ENCODE measurements around the gene SIRPB2.

Gene SIRPB2

DNA sequence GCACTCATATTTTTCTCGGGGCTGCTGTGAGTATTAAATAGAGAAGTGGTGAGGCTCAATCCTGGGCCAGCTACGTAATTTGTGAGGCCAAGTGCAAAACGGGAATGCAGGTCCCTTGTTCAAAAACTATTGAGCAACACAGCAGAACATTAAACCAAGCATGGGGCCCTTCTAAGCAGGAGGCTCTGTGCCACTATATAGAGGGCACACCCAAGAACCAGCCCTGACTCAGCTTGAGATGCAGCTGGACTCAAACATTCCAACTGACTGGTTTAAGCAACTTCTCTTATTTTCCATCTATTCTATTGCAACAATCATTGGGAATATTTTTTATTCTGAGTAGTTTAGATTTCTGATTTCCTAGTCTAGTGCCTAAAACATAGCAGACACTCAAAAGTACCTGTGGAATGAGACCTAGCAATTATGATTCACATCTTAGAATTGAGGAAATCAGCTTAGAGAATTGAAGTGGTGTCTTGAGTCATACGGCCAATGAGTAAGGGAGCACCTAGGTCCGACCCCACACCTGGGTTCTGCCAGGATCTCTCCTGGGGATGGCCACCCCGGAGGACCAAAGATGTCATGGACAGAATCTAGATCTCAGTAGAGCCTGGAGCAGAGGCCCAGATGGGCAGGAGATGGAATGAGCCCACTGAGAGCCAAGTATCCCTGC is 1.3 kb downstream of the SIRPB2 start:
- H3K27ac ChIP-seq (replicated peaks), result peak overlapping the region; percentile 82
- peak; percentile 90 to 91 for DNase-seq (ENCODE audit: low read depth in 1 of 2, low spot score in 1 of 2)
- peak overlapping the region; percentile 69 for H3K4me3 ChIP-seq (replicated peaks; ENCODE audit: insufficient read depth, low read length)
- TF ChIP-seq, protein P1, sequence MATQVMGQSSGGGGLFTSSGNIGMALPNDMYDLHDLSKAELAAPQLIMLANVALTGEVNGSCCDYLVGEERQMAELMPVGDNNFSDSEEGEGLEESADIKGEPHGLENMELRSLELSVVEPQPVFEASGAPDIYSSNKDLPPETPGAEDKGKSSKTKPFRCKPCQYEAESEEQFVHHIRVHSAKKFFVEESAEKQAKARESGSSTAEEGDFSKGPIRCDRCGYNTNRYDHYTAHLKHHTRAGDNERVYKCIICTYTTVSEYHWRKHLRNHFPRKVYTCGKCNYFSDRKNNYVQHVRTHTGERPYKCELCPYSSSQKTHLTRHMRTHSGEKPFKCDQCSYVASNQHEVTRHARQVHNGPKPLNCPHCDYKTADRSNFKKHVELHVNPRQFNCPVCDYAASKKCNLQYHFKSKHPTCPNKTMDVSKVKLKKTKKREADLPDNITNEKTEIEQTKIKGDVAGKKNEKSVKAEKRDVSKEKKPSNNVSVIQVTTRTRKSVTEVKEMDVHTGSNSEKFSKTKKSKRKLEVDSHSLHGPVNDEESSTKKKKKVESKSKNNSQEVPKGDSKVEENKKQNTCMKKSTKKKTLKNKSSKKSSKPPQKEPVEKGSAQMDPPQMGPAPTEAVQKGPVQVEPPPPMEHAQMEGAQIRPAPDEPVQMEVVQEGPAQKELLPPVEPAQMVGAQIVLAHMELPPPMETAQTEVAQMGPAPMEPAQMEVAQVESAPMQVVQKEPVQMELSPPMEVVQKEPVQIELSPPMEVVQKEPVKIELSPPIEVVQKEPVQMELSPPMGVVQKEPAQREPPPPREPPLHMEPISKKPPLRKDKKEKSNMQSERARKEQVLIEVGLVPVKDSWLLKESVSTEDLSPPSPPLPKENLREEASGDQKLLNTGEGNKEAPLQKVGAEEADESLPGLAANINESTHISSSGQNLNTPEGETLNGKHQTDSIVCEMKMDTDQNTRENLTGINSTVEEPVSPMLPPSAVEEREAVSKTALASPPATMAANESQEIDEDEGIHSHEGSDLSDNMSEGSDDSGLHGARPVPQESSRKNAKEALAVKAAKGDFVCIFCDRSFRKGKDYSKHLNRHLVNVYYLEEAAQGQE (IDR thresholded peaks at IDR 0.05; ENCODE audit: insufficient replicate concordance, low read depth), result no peak
- TF ChIP-seq POLR2AphosphoS5 (IDR thresholded peaks at IDR 0.05; ENCODE audit: low read depth) (peak; percentile 47; the same call in 1 of the 2 replicates), SPI1 (IDR thresholded peaks at IDR 0.05; ENCODE audit: borderline replicate concordance, low read depth) (peak; percentile 87), GABPA (IDR thresholded peaks at IDR 0.05; ENCODE audit: low read depth) (no peak)
- TF ChIP-seq, protein P2, sequence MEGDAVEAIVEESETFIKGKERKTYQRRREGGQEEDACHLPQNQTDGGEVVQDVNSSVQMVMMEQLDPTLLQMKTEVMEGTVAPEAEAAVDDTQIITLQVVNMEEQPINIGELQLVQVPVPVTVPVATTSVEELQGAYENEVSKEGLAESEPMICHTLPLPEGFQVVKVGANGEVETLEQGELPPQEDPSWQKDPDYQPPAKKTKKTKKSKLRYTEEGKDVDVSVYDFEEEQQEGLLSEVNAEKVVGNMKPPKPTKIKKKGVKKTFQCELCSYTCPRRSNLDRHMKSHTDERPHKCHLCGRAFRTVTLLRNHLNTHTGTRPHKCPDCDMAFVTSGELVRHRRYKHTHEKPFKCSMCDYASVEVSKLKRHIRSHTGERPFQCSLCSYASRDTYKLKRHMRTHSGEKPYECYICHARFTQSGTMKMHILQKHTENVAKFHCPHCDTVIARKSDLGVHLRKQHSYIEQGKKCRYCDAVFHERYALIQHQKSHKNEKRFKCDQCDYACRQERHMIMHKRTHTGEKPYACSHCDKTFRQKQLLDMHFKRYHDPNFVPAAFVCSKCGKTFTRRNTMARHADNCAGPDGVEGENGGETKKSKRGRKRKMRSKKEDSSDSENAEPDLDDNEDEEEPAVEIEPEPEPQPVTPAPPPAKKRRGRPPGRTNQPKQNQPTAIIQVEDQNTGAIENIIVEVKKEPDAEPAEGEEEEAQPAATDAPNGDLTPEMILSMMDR (IDR thresholded peaks at IDR 0.05; ENCODE audit: insufficient read depth, low read length), result no peak
- no peaks in the 10 kb centered on the region for H3K27me3 ChIP-seq (ENCODE audit: insufficient read depth, poor library complexity, severe bottlenecking)

DNA sequence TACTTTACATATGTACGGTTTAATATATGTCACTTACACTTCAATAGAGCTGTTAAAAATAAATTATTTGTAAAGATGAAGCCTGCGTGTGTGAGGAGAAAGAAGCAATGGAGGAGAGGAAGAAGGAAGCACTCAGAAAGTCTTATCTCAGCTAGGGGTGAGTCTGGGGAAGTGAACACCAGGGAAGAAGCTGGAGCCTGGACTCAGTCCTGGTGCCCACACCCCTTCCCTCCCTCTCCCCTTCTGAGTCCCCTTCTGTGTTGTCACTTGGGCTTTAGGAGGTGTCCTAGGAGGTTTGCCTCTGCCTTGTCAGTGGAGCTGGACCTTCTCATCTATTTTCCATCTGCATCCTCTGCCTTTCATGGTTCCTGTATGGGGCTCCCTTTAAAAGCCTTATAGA is 1.9 kb downstream of the SIRPB2 start:
- Histone ChIP-seq H3K27ac (replicated peaks) (peak overlapping the region; percentile 82), H3K27me3 (ENCODE audit: insufficient read depth, poor library complexity, severe bottlenecking) (no peaks in the 10 kb centered on the region), H3K4me3 (replicated peaks; ENCODE audit: insufficient read depth, low read length) (peak overlapping the region; percentile 69)
- peak in 1 of 2 experiments; percentile 43 for DNase-seq (ENCODE audit: low read depth in 1 of 2, low spot score in 1 of 2)
- 0 out of 2 replicates have a peak, but pooled peaks have one; percentile 3 for TF ChIP-seq SPI1 (IDR thresholded peaks at IDR 0.05; ENCODE audit: borderline replicate concordance, low read depth)
- TF ChIP-seq, protein P1 (IDR thresholded peaks at IDR 0.05; ENCODE audit: insufficient replicate concordance, low read depth), result no peak

DNA sequence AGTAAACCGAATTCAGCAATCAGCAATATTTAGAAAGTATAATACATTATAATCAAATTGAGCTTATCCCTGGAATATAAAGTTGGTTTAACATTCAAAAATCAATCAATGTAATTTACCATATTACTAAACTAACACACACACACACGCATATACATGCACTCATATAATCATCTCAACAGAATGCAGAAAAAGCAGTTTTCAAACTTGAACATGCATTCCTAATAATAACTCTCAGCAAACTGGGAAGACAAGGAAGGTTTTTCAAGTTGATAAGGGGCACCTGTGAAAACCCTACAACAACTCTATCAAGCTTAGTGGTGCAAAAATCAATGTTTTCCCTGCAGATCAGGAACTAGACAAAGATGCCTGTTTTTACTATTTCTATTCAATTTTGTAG is 4.7 kb downstream of the SIRPB2 start:
- no peak overlapping the region for H3K4me3 ChIP-seq (replicated peaks; ENCODE audit: insufficient read depth, low read length)
- DNase-seq (ENCODE audit: low read depth in 1 of 2, low spot score in 1 of 2), result no peak
- no peak overlapping the region for H3K27ac ChIP-seq (replicated peaks)
- H3K27me3 ChIP-seq (ENCODE audit: insufficient read depth, poor library complexity, severe bottlenecking), result no peaks in the 10 kb centered on the region
- TF ChIP-seq GABPA (IDR thresholded peaks at IDR 0.05; ENCODE audit: low read depth), result no peak
- TF ChIP-seq POLR2AphosphoS5 (IDR thresholded peaks at IDR 0.05; ENCODE audit: low read depth), result no peak
- TF ChIP-seq, protein P2 (IDR thresholded peaks at IDR 0.05; ENCODE audit: insufficient read depth, low read length), result no peak

DNA sequence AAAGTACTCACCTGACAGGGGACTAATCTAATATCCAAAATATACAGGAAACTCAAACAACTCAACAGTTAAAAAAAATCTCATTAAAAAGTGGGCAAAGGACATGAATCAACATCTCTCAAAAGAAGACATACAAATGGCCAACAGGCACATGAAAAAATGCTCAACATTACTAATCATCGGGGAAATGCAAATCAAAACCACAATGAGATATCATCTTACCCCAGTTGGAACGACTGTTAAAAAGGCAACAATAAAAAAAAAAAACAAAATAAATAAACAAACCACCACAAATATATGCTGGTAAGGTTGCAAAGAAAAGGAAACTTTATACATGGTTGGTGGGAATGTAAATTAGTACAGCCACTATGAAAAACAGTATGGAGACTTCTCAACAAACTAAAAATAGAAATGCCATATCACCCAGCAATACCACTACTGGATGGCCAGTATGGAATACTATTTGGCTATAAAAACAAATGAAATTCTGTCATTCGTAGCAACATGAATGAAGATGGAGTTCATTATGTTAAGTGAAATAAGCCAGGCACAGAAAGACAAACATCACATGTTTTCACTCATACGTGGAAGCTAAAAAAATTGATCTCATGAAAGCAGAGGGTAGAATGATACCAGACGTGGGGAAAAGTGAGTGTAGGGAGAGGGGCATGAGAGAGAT is 6.6 kb downstream of the SIRPB2 start:
- H3K27ac ChIP-seq (replicated peaks), result no peak overlapping the region
- DNase-seq (ENCODE audit: low read depth in 1 of 2, low spot score in 1 of 2), result no peak
- no peaks in the 10 kb centered on the region for H3K27me3 ChIP-seq (ENCODE audit: insufficient read depth, poor library complexity, severe bottlenecking)
- TF ChIP-seq POLR2AphosphoS5 (IDR thresholded peaks at IDR 0.05; ENCODE audit: low read depth) (no peak), GABPA (IDR thresholded peaks at IDR 0.05; ENCODE audit: low read depth) (no peak), SPI1 (IDR thresholded peaks at IDR 0.05; ENCODE audit: borderline replicate concordance, low read depth) (no peak)
- TF ChIP-seq, protein P1 (IDR thresholded peaks at IDR 0.05; ENCODE audit: insufficient replicate concordance, low read depth), result no peak
- TF ChIP-seq, protein P2 (IDR thresholded peaks at IDR 0.05; ENCODE audit: insufficient read depth, low read length), result no peak
- H3K4me3 ChIP-seq (replicated peaks; ENCODE audit: insufficient read depth, low read length), result no peak overlapping the region
